Keratinocyte (primary cell): Measurements from ENCODE around the gene TBC1D14. TPM values are rescaled to one million over a fixed set of nuclear protein-coding genes. Genes with fewer than 3 reads are reported as not detected.

Experiments
- DNase-seq: peaks from one replicate; pipeline ENCODE4 v3.0.0-alpha.2; 2011; ENCODE audit warnings: low read depth, missing footprints, low spot score
- FAIRE-seq: peaks from 2 replicates; lab custom pipeline; 2011; peaks lifted over from hg19 to GRCh38; lab: Jason Lieb, UNC
- H2AFZ ChIP-seq: 2 replicates; pipeline ENCODE4 v1.6.0; 2012; ENCODE audit warnings: low read length, control low read depth, inconsistent platforms; ENCODE audit not compliant: control insufficient read depth
- H3K27ac ChIP-seq: 2 replicates; pipeline ENCODE4 v1.5.1; 2011; ENCODE audit warnings: low read length; ENCODE audit not compliant: control insufficient read depth, insufficient read depth
- H3K27me3 ChIP-seq: 3 replicates; pipeline ENCODE4 v1.6.0; 2011; ENCODE audit warnings: low read length; ENCODE audit not compliant: control insufficient read depth, insufficient read depth; ENCODE audit errors: extremely low read depth
- H3K36me3 ChIP-seq, 2 experiments: 2 replicates in 1 of 2; 3 replicates in 1 of 2; pipeline ENCODE4 v1.5.1; 2011; ENCODE audit warnings: low read length in 2 of 2, mild to moderate bottlenecking in 1 of 2; ENCODE audit not compliant: control insufficient read depth in 2 of 2, insufficient read depth in 2 of 2; ENCODE audit errors: extremely low read depth in 1 of 2
- H3K4me1 ChIP-seq: 3 replicates; pipeline ENCODE4 v1.5.1; 2011; ENCODE audit warnings: low read length; ENCODE audit not compliant: control insufficient read depth, insufficient read depth; ENCODE audit errors: extremely low read depth
- H3K4me2 ChIP-seq: 3 replicates; pipeline ENCODE4 v1.6.0; 2011; ENCODE audit warnings: low read depth, low read length; ENCODE audit not compliant: control insufficient read depth, insufficient read depth; ENCODE audit errors: extremely low read depth
- H3K4me3 ChIP-seq, 3 experiments: fragments of 200-600 bp in 1 of 3; sonication (generic) in 1 of 3; 2 replicates in 2 of 3; 3 replicates in 1 of 3; pipeline ENCODE4 v1.5.1; 2011 to 2016; ENCODE audit warnings: low read length in 3 of 3, mild to moderate bottlenecking in 3 of 3, control low read depth in 2 of 3, inconsistent platforms in 1 of 3, low read depth in 1 of 3, mixed read lengths in 1 of 3, mixed run types in 1 of 3, moderate library complexity in 1 of 3; ENCODE audit not compliant: control insufficient read depth in 2 of 3, insufficient read depth in 2 of 3; ENCODE audit errors: extremely low read depth in 1 of 3
- H3K79me2 ChIP-seq: 2 replicates; pipeline ENCODE4 v1.6.0; 2012; ENCODE audit warnings: low read length; ENCODE audit not compliant: control insufficient read depth, insufficient read depth
- H3K9ac ChIP-seq: 3 replicates; pipeline ENCODE4 v1.6.0; 2011; ENCODE audit warnings: low read length; ENCODE audit not compliant: control insufficient read depth, insufficient read depth; ENCODE audit errors: extremely low read depth
- H3K9me1 ChIP-seq: 3 replicates; pipeline ENCODE4 v1.6.0; 2011; ENCODE audit warnings: low read length; ENCODE audit not compliant: control insufficient read depth, insufficient read depth; ENCODE audit errors: extremely low read depth
- H3K9me3 ChIP-seq: 2 replicates; pipeline ENCODE4 v1.5.1; 2012; ENCODE audit warnings: low read depth, low read length; ENCODE audit not compliant: control insufficient read depth
- H4K20me1 ChIP-seq: 3 replicates; pipeline ENCODE4 v1.6.0; 2011; ENCODE audit warnings: low read length; ENCODE audit not compliant: control insufficient read depth, insufficient read depth; ENCODE audit errors: extremely low read depth
- CTCF ChIP-seq, 3 experiments: IDR thresholded peaks in 1 of 3; conservative IDR thresholded peaks in 1 of 3; optimal IDR thresholded peaks in 1 of 3; 2 replicates in 2 of 3; 3 replicates in 1 of 3; pipeline versions ENCODE3 to v1.5.1; 2011; ENCODE audit warnings: low read length in 3 of 3, mild to moderate bottlenecking in 3 of 3, moderate library complexity in 2 of 3, control low read depth in 1 of 3, inconsistent platforms in 1 of 3; ENCODE audit not compliant: insufficient read depth in 2 of 3; ENCODE audit errors: extremely low read depth in 1 of 3
- EZH2 ChIP-seq: IDR thresholded peaks from one replicate; pipeline ENCODE4 v1.6.1; 2012; ENCODE audit warnings: inconsistent platforms, mild to moderate bottlenecking, low read length, moderate library complexity
- dilution Hi-C: fragments of 300-500 bp; cut with MboI; formaldehyde crosslinking; loops from one replicate; pipeline ENCODE4 v1.7.0; 2020; ENCODE audit warnings: low sequenced_read_pairs; ENCODE audit not compliant: extremely low pct_ligation_motif_present
- polyA plus RNA-seq, 5 experiments: library from polyadenylated mRNA; depleted of rRNA in 3 of 5; stranded (reverse) in 3 of 5; stranded (forward) in 1 of 5; unstranded in 1 of 5; fragments of >200 nt; gene quantifications; 1 replicate in 1 of 5; 2 replicates in 3 of 5; 3 replicates in 1 of 5; pipeline versions ENCODE4 v1.2.1 to v1.2.3, GENCODE V29; 2011 to 2012; ENCODE audit warnings: missing spikeins in 2 of 5, low read depth in 1 of 5, low replicate concordance in 1 of 5

The TBC1D14 gene
- polyA plus RNA-seq, 1 donor (not counting 4 experiments of a cell fraction or from before 2014, with no cell fraction given) = 55.1 TPM

DNA sequence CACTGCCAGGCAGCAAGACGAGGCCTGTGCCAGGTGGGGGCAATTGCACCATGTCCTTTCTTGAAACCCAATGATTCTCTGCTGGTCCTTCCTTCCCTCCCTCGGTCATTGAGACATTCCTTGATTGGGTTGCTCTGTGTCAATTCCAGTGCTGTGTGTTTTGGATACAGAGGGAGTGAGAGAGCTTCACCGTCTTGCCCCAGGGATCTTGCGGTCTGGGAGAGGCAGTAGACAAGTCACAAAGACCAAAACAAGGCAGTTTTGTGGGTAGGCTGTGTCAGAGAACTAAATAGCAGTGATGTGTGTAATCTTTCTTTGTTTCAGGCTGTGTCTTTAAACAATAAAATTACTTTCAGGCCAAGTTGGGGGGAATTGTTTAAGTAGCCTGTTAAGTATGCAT, 94.7 kb downstream of the TBC1D14 start:
- Histone ChIP-seq H3K27me3 (no peaks in the 10 kb centered on the region), H3K9me3 (no peaks in the 10 kb centered on the region), H3K27ac (no peak overlapping the region), H3K4me1 (peaks cover 18% of the 10 kb centered on the region), H3K4me3 (no peak overlapping the region), H4K20me1 (no peaks in the 10 kb centered on the region), H3K9me1 (no peaks in the 10 kb centered on the region), H3K9ac (no peak overlapping the region), H3K36me3 (peaks cover 37 to 75% of the 10 kb centered on the region in 2 experiments), H2AFZ (no peak overlapping the region), H3K79me2 (peaks cover 9% of the 10 kb centered on the region), H3K4me2 (no peak overlapping the region)
- no peak for TF ChIP-seq CTCF (optimal IDR thresholded peaks at IDR 0.05 in 1 of 3, IDR thresholded peaks at IDR 0.05 in 1 of 3, conservative IDR thresholded peaks at IDR 0.05 in 1 of 3; ENCODE audit: extremely low read depth in 1 of 3, insufficient read depth in 2 of 3, low read length in 3 of 3)
- no peak for TF ChIP-seq EZH2
- no peak for DNase-seq
- FAIRE-seq = no peak
- dilution Hi-C loops = no loop called here

- H3K36me3 ChIP-seq = peaks cover 33 to 75% of the 10 kb centered on the region in 2 experiments
- peaks cover 9% of the 10 kb centered on the region for H3K79me2 ChIP-seq
- no peaks in the 10 kb centered on the region for H3K9me3 ChIP-seq
- no peak for DNase-seq
- no peak for FAIRE-seq
- peaks cover 13% of the 10 kb centered on the region for H3K4me1 ChIP-seq
- H3K4me3 ChIP-seq = no peak overlapping the region
- dilution Hi-C loops = no loop called here
- no peaks in the 10 kb centered on the region for H3K9me1 ChIP-seq
- H3K27me3 ChIP-seq = no peaks in the 10 kb centered on the region
- no peak overlapping the region for H3K27ac ChIP-seq
- H4K20me1 ChIP-seq = no peaks in the 10 kb centered on the region
- no peak for TF ChIP-seq EZH2
- no peak for TF ChIP-seq CTCF (optimal IDR thresholded peaks at IDR 0.05 in 1 of 3, IDR thresholded peaks at IDR 0.05 in 1 of 3, conservative IDR thresholded peaks at IDR 0.05 in 1 of 3; ENCODE audit: extremely low read depth in 1 of 3, insufficient read depth in 2 of 3, low read length in 3 of 3)
- H3K4me2 ChIP-seq = no peak overlapping the region
- H2AFZ ChIP-seq = no peak overlapping the region
- no peak overlapping the region for H3K9ac ChIP-seq
These were observed 95.9 kb downstream of the TBC1D14 start for GRCh38 chr4:7005571-7005970.
